Spleen (tissue), 11 donors: ENCODE data around the gene BARX2. TPM values are rescaled to one million over a fixed set of nuclear protein-coding genes. Genes with fewer than 3 reads are reported as not detected.

Source experiments
- DNase-seq: peaks from one replicate; pipeline ENCODE4 v3.0.0-alpha.2; 2020
- H3K27ac ChIP-seq, 8 donors: fragments of 200-600 bp; sonication (generic) in 7 of 8; 1 replicate in 4 of 8; 2 replicates in 4 of 8; pipeline versions ENCODE4 v1.5.0 to v1.8.0; 2016 to 2021; ENCODE audit warnings: inconsistent platforms in 4 of 8, mild to moderate bottlenecking in 4 of 8, moderate library complexity in 1 of 8
- H3K27me3 ChIP-seq, 7 donors: fragments of 200-600 bp; sonication (generic) in 6 of 7; replicated peaks in 1 of 7; 1 replicate in 4 of 7; 2 replicates in 3 of 7; pipeline versions ENCODE4 v1.5.0 to v1.8.0; 2016 to 2021; ENCODE audit warnings: inconsistent platforms in 3 of 7, mild to moderate bottlenecking in 1 of 7
- H3K36me3 ChIP-seq, 6 donors: fragments of 200-600 bp; sonication (generic) in 5 of 6; 1 replicate in 4 of 6; 2 replicates in 2 of 6; pipeline versions ENCODE4 v1.5.0 to v1.8.0; 2016 to 2021; ENCODE audit warnings: inconsistent platforms in 2 of 6
- H3K4me1 ChIP-seq, 6 donors: fragments of 200-600 bp; sonication (generic) in 5 of 6; 1 replicate in 3 of 6; 2 replicates in 3 of 6; pipeline versions ENCODE4 v1.5.0 to v1.8.0; 2016 to 2021; ENCODE audit warnings: inconsistent platforms in 3 of 6
- H3K4me3 ChIP-seq, 8 donors: fragments of 200-600 bp; sonication (generic) in 7 of 8; 1 replicate in 4 of 8; 2 replicates in 4 of 8; pipeline versions ENCODE4 v1.5.0 to v1.8.0; 2016 to 2021; ENCODE audit warnings: inconsistent platforms in 4 of 8, mild to moderate bottlenecking in 4 of 8, moderate library complexity in 2 of 8
- H3K9me3 ChIP-seq, 8 donors: fragments of 200-600 bp; sonication (generic) in 7 of 8; 1 replicate in 4 of 8; 2 replicates in 4 of 8; pipeline versions ENCODE4 v1.5.0 to v1.8.0; 2016 to 2021; ENCODE audit warnings: inconsistent platforms in 4 of 8
- CTCF ChIP-seq, 11 experiments: fragments of 200-600 bp in 7 of 11; fragments of 450-650 bp in 4 of 11; sonication (generic) in 4 of 11; IDR thresholded peaks in 8 of 11; conservative IDR thresholded peaks in 3 of 11; 1 replicate in 7 of 11; 2 replicates in 4 of 11; pipeline versions ENCODE4 v1.4.0 to v1.8.0; 2016 to 2021; ENCODE audit warnings: antibody characterized with exemption in 11 of 11, inconsistent platforms in 4 of 11, mild to moderate bottlenecking in 1 of 11
- POLR2A ChIP-seq, 3 donors: fragments of 450-650 bp; IDR thresholded peaks; one replicate each; pipeline ENCODE4 v1.5.1; 2017; ENCODE audit warnings: antibody characterized with exemption in 3 of 3, mild to moderate bottlenecking in 1 of 3
- POLR2AphosphoS5 ChIP-seq, 3 donors: sonication (generic); formaldehyde crosslinking; IDR thresholded peaks; one replicate each; pipeline ENCODE4 v1.5.1; 2017; ENCODE audit warnings: antibody characterized with exemption in 3 of 3
- WGBS, 5 donors: extraction: QIAGEN DNeasy Blood & Tissue Kit in 3 of 5; methylation state at CpG; one replicate each; pipeline versions ENCODE4 v1.1.5 to v1.1.7; 2013 to 2018; 5-methylcytosine and 5-hydroxymethylcytosine counted together
- intact Hi-C: fragments of 100-400 bp; cut with DNase I; formaldehyde crosslinking; loops from one replicate; pipeline ENCODE4 v1.15.0; 2023; ENCODE audit warnings: low total_unique reads
- polyA plus RNA-seq, 3 donors: library from polyadenylated mRNA; stranded (reverse); fragments of 200-250 nt; gene quantifications; one replicate each; pipeline ENCODE4 v1.2.1, GENCODE V29; 2013
- total RNA-seq, 7 donors: library from RNA; depleted of rRNA in 3 of 7; stranded (reverse); fragments of >200 nt in 3 of 7; fragmentation: NEBNext Ultra II Directional in 4 of 7; extraction: Animal tissue kit (Norgen Biotek cat#: 25700) in 4 of 7; gene quantifications; one replicate each; pipeline versions ENCODE4 v1.1.0 to v1.2.1, GENCODE V29; 2016 to 2021
- donor health status: healthy with polysubstance abuse.
- donor health status: DM: no; HTN: no; CAD: no; lungs with moderate emphysema.
- donor health status: DM: no; HTN: no; CAD: no.
- donor health status: Bipolar disorder and iron deficiency.
- donor health status: healthy.
- donor health status: DM: no; HTN: no; CAD: no.
- donor health status: DM: yes; HTN: yes; CAD: no.

Gene BARX2
- total and polyA plus RNA-seq, 10 donors: 0.03 to 0.06 (median 0.04) TPM; not detected in 7

- no peaks in the 10 kb centered on the region for H3K9me3 ChIP-seq
- H3K36me3 ChIP-seq: no peaks in the 10 kb centered on the region
- H3K27ac ChIP-seq: no peak overlapping the region
- TF ChIP-seq POLR2A (IDR thresholded peaks at IDR 0.05) (no peak), POLR2AphosphoS5 (IDR thresholded peaks at IDR 0.05) (no peak), CTCF (IDR thresholded peaks at IDR 0.05 in 8 of 11, conservative IDR thresholded peaks at IDR 0.05 in 3 of 11) (no peak)
- intact Hi-C loops: no loop called here
- no peak overlapping the region for H3K4me3 ChIP-seq
- DNase-seq: no peak
- 62 to 76% (median 72%) methylated on average over 6 of the region's 6 CpGs for WGBS, 5 donors
- peaks cover 0 to 43% (median 0%) of the 10 kb centered on the region in 7 donors for H3K27me3 ChIP-seq
- H3K4me1 ChIP-seq: no peaks in the 10 kb centered on the region
Observed at GRCh38 chr11:129391821-129392220, 16.2 kb downstream of the BARX2 start.

GRCh38 chr11:129392995-129393394 is 17.3 kb downstream of the BARX2 start:
- Histone ChIP-seq H3K9me3 (no peaks in the 10 kb centered on the region), H3K27ac (no peak overlapping the region), H3K27me3 (peaks cover 0 to 50% (median 0%) of the 10 kb centered on the region in 7 donors), H3K4me1 (no peaks in the 10 kb centered on the region), H3K4me3 (no peak overlapping the region), H3K36me3 (no peaks in the 10 kb centered on the region)
- no peak for DNase-seq
- intact Hi-C loops: no loop called here
- TF ChIP-seq POLR2A (IDR thresholded peaks at IDR 0.05): no peak
- no peak for TF ChIP-seq CTCF (IDR thresholded peaks at IDR 0.05 in 8 of 11, conservative IDR thresholded peaks at IDR 0.05 in 3 of 11)
- TF ChIP-seq POLR2AphosphoS5 (IDR thresholded peaks at IDR 0.05): no peak
- 76 to 85% (median 82%) methylated on average over 1 of the region's 1 CpG for WGBS, 5 donors

- Histone ChIP-seq H3K27me3 (peaks cover 0 to 49% (median 0%) of the 10 kb centered on the region in 7 donors), H3K4me1 (no peaks in the 10 kb centered on the region), H3K27ac (no peak overlapping the region), H3K36me3 (no peaks in the 10 kb centered on the region), H3K4me3 (no peak overlapping the region), H3K9me3 (no peaks in the 10 kb centered on the region)
- 76 to 84% (median 77%) methylated on average over 3 of the region's 3 CpGs for WGBS, 5 donors
- DNase-seq: no peak
- intact Hi-C loops: no loop called here
- TF ChIP-seq POLR2A (IDR thresholded peaks at IDR 0.05) (no peak), POLR2AphosphoS5 (IDR thresholded peaks at IDR 0.05) (no peak), CTCF (IDR thresholded peaks at IDR 0.05 in 8 of 11, conservative IDR thresholded peaks at IDR 0.05 in 3 of 11) (no peak)
Observed at GRCh38 chr11:129394709-129395108, 19.1 kb downstream of the BARX2 start.

GRCh38 chr11:129395432-129395831 is 19.8 kb downstream of the BARX2 start:
- Histone ChIP-seq H3K4me3 (no peak overlapping the region), H3K27me3 (peaks cover 0 to 50% (median 0%) of the 10 kb centered on the region in 7 donors), H3K27ac (no peak overlapping the region), H3K4me1 (no peaks in the 10 kb centered on the region), H3K36me3 (no peaks in the 10 kb centered on the region), H3K9me3 (no peaks in the 10 kb centered on the region)
- intact Hi-C loops: no loop called here
- 48 to 63% (median 56%) methylated on average over 9 of the region's 9 CpGs for WGBS, 5 donors
- no peak for DNase-seq
- TF ChIP-seq POLR2A (IDR thresholded peaks at IDR 0.05) (no peak), POLR2AphosphoS5 (IDR thresholded peaks at IDR 0.05) (no peak), CTCF (IDR thresholded peaks at IDR 0.05 in 8 of 11, conservative IDR thresholded peaks at IDR 0.05 in 3 of 11) (no peak)
